BE2C (cell line): ENCODE data around the gene RAB40B.

Experiments
- DNase-seq: peaks from one replicate; pipeline ENCODE4 v3.0.0-alpha.2; 2020
- H3K27me3 ChIP-seq: fragments of 250-450 bp; sonication (Bioruptor Pico); 2 replicates; pipeline ENCODE4 v1.5.1; 2020; ENCODE audit warnings: mild to moderate bottlenecking
- H3K36me3 ChIP-seq: fragments of 250-450 bp; sonication (Bioruptor Pico); 2 replicates; pipeline ENCODE4 v1.5.1; 2020; ENCODE audit warnings: mild to moderate bottlenecking
- H3K4me1 ChIP-seq: fragments of 250-450 bp; sonication (Bioruptor Pico); 2 replicates; pipeline ENCODE4 v1.5.1; 2020
- H3K4me3 ChIP-seq: 2 replicates; pipeline ENCODE4 v1.5.1; 2011; ENCODE audit warnings: low read depth, low read length
- H3K9me3 ChIP-seq: fragments of 250-450 bp; sonication (Bioruptor Pico); 2 replicates; pipeline ENCODE4 v1.5.1; 2020
- TF ChIP-seq, protein P1 (sequence below): IDR thresholded peaks from 2 replicates; pipeline ENCODE4 v1.5.1; 2012; ENCODE audit warnings: mild to moderate bottlenecking, low read depth, low read length

The RAB40B gene

GRCh38 chr17:82650723-82651122, 47.8 kb downstream of the RAB40B start:
- TF ChIP-seq, protein P1, sequence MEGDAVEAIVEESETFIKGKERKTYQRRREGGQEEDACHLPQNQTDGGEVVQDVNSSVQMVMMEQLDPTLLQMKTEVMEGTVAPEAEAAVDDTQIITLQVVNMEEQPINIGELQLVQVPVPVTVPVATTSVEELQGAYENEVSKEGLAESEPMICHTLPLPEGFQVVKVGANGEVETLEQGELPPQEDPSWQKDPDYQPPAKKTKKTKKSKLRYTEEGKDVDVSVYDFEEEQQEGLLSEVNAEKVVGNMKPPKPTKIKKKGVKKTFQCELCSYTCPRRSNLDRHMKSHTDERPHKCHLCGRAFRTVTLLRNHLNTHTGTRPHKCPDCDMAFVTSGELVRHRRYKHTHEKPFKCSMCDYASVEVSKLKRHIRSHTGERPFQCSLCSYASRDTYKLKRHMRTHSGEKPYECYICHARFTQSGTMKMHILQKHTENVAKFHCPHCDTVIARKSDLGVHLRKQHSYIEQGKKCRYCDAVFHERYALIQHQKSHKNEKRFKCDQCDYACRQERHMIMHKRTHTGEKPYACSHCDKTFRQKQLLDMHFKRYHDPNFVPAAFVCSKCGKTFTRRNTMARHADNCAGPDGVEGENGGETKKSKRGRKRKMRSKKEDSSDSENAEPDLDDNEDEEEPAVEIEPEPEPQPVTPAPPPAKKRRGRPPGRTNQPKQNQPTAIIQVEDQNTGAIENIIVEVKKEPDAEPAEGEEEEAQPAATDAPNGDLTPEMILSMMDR = no peak

DNA sequence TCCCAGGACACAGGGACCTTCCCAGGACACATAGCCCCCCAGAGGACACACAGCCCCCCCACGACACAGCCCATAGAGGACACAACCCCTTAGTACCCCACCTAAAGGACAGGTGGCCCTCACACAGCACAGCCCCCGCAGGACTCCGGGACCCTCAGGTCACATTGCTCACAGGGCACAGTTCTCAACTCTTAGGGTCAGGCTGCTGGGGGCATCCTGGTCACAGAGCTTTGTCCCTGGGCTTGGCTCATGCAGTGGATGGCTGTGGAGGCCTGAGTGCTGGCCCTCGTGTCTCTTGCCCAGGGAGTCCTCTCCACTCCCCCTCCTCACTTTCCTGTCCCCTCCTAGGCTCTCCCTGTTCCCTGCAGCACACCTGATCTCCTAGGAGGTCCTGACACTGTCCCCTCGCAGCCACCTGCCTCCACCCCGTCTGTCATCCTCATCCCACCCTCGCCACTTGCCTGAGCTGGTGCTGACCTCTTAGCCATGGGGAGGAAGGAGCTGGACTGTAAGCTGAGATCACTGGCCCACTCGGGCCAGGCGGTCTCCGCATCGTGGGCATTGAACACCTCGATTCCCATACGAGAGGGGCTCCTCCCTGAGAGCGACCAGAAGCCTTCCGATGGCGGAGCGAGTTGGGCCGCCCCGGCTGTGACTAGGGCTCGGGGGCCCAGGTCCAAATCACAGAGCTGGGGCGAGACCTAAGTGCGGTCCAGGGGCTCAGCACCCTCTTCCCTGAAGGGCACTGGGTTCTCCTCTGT, 48.8 kb downstream of the RAB40B start:
- no peaks in the 10 kb centered on the region for H3K27me3 ChIP-seq

More at GRCh38 chr17:82650723-82651122, 47.8 kb downstream of the RAB40B start:
- no peak for DNase-seq
- H3K4me3 ChIP-seq = no peak overlapping the region
- no peaks in the 10 kb centered on the region; the same call in 1 of the 2 replicates for H3K36me3 ChIP-seq
- no peaks in the 10 kb centered on the region for H3K9me3 ChIP-seq
- H3K27me3 ChIP-seq = no peaks in the 10 kb centered on the region
- peaks cover 4% of the 10 kb centered on the region; the same call in 1 of the 2 replicates for H3K4me1 ChIP-seq

DNA sequence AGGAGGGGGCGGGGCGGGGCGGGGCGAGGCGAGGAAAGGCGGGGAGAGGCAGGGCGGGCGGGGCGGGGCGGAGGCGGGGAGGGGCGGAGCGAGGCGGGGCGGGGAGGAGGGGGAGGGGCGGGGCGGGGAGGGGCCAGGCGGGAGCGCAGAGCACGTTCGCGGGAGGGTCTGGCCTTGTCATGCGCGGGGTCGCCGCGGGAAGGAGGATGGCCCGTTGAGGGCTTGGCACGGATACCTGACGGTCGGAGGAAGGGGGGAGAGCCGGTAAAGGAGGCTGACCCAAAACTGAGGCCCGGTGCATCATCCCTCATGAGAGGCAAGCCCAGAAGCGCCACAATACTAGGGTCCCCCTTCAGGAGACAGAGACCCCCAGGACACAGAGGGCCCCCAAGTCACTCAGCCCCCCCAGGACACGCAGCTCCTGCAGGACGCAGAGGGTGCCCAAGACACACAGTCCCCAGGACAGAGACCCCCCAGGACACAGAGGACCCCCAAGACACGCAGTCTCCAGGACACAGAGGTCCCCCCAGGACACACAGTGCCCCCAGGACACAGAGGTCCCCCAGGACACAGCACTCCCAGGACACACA, 49.7 kb downstream of the RAB40B start:
- peaks cover 4% of the 10 kb centered on the region; the same call in 1 of the 2 replicates for H3K4me1 ChIP-seq
- peaks cover 11% of the 10 kb centered on the region for H3K36me3 ChIP-seq
- TF ChIP-seq, protein P1 = no peak
- H3K4me3 ChIP-seq = peak overlapping the region; percentile 39
- H3K9me3 ChIP-seq = no peaks in the 10 kb centered on the region
- peak; percentile 73 for DNase-seq
- no peaks in the 10 kb centered on the region for H3K27me3 ChIP-seq

More for the DNA sequence above, 48.8 kb downstream of the RAB40B start:
- Histone ChIP-seq H3K36me3 (peaks cover 2% of the 10 kb centered on the region), H3K4me1 (peaks cover 4% of the 10 kb centered on the region; the same call in 1 of the 2 replicates), H3K4me3 (no peak overlapping the region), H3K9me3 (no peaks in the 10 kb centered on the region)
- TF ChIP-seq, protein P1 = no peak
- no peak for DNase-seq

DNA sequence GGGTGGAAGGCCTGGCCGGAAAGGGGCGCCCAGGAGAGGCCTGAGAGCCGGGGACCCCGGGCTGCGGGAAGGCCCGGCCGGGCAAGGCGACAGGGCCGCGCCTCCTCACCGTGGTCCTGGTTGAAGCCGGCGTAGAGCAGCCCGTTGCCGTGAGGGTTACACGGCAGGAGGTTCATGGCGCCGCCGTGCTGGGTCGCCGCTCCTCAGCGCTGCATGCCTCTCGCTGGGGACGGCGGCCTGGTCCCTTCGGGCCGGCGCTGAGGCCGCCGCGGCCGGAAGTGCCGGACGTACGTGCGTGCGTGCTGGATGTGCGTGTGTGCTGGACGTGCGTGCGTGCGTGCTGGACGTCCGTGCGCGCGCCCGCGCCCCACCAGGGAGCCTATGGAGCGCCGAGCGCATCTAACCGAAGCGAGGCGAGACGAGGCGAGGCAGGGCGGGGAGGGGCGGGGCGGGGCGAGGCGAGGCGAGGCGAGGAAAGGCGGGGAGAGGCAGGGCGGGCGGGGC, 50.3 kb downstream of the RAB40B start, which contains the start of gene WDR45B:
Gene WDR45B, minus strand, starts transcription at position 280 of the 504 bp plus-strand sequence. Its CDS starts 104 bp downstream, at position 176.
- peaks cover 4% of the 10 kb centered on the region; the same call in 1 of the 2 replicates for H3K4me1 ChIP-seq
- peak within 1 kb of the TSS; percentile 97 for H3K4me3 ChIP-seq
- H3K36me3 ChIP-seq = peaks cover 17% of the 10 kb centered on the region
- H3K27me3 ChIP-seq = no peaks in the 10 kb centered on the region
- DNase-seq = peak; percentile 98
- TF ChIP-seq, protein P1 = no peak
- no peaks in the 10 kb centered on the region for H3K9me3 ChIP-seq

DNA sequence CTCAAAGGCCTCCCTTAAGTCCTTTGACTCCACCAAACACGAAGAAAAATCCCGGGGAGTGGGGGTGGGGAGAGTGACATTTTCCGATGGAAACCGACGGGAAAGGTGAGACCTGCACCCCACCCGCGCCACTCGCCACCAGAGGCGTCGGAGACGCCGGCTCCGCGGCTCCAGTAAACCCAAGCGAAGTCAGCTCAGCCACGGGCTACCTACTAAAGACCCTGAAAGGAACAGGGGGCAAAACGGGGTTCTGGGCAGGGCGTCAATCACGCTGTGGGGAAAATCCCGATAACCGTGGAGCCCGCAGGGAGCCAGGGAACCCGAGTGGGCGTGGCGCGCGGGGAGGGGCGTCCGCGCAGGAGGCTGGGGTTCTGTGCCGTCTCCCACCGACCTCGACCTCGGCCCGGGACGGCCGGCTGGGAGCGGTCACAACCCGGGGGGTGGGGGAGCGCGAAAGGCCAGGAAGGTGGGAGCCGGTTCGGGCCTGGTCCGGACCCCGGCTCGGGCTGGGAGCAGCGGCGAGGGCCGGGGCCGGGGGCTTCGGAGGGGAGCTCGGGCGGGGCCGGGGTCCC, 50.8 kb downstream of the RAB40B start:
- peak; percentile 38 for DNase-seq
- Histone ChIP-seq H3K27me3 (no peaks in the 10 kb centered on the region), H3K36me3 (peaks cover 22% of the 10 kb centered on the region), H3K4me3 (peak overlapping the region; percentile 97), H3K4me1 (peaks cover 4% of the 10 kb centered on the region; the same call in 1 of the 2 replicates), H3K9me3 (no peaks in the 10 kb centered on the region)
- TF ChIP-seq, protein P1 = no peak; the same call in 1 of the 2 replicates
